HG03565 (cell line): ENCODE results near the gene TST.
"Not testable (repeated sequence)": the region's sequence is repeated elsewhere in the genome, so short reads cannot be mapped to it uniquely, and the experiment has no call there.

Experiments used
- ATAC-seq: cut with Tn5 transposase; IDR thresholded peaks from one replicate; pipeline ENCODE4 v1.9.1; 2021; ENCODE audit warnings: mild to moderate bottlenecking, moderate library complexity; ENCODE audit not compliant: unreplicated experiment

The TST gene

DNA sequence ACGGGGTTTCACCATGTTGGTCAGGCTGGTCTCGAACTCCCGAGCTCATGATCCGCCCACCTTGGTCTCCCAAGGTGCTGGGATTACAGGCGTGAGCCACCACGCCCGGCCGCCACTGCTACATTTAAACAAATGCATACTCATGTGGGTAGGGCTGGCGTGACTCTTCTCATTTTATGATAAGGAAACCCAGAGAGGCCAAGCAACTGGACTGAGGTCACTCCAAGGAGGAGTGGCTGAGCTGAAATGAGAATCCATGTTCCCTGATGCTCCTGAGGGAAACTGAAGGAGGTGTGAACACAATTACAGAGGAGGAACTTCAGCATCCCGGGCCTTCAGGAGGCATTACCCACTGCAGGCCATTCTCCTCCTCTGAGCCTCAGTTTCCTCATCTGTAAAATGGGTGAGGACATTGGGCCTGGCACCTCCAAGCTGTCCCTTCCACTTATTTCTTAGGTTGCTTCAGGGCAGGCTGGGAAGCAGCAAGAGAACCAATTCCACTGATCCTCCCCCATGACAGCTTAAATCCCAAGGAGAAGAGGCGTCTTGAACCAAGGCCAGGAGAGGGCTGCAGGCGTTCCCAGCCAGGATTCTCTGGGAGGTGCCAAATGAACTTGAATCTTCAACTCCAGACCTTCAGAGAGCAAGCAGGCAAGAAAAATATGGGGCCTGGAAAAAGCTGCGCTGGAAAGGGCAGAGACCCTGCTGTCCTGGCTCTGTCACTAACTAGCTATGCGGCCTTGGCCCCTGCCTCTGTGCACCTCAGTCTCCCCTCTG lies 2.9 kb downstream of the TST start:
- no peak for ATAC-seq

GRCh38 chr22:37015587-37015878 lies 3.7 kb downstream of the TST start:
- no peak for ATAC-seq

DNA sequence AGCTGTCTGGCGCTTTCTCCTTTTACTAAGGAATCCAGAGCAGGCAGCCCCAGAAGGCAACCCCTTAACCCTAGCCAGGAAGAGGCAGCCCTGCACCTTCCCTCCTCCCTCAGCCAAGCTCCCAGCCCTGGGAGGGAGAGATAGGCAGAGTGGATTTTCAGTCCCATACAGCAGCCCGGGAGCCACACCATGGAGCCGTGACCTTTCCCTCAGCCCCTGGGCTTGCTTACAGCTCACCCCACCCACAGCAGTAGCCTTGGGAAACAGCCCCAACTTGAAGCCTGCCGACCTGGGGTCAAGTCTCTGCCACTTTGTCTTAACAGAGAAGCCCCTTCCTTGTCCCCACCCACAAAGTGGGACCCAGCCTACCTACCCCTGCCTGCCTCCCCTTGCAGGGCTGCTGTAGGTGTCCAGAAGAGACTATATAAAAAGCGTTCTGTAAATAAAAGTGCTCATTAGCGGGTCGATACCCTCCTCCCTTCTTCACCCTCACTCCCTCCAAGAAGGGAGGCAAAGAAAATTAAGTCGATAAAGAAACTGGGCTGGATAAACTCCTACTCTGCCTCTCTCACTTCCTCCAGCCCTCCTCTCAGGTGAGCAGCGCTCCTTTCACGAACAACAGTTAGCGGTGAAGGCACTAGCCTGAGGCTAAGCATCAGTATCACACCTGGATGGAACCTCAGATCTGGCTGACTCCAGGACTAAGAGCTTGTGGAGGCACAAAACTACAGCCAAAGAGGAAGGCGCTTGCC lies 4.2 kb downstream of the TST start:
- ATAC-seq = no peak

DNA sequence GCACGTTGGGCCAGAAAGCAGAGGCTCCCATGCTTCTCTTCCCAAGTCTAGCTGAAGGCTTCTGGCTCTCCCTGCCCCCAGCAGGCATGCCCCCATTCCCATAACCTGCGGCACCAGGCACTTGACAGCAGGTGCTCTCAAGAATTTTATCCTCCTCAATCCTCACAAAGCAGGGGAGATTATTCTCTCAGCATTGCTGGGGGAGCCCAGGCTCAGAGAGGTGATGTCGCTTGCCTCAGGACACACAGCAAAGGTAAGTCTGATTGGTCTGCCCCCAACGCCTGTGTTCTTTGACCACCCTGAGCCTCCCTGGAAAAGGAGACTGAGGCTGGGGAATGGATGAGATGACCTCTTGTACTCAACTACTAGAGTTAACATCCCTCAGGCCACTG lies 4.8 kb downstream of the TST start:
- ATAC-seq = no peak

- no peak for ATAC-seq
These were observed 6.3 kb downstream of the TST start for GRCh38 chr22:37012956-37013355.

DNA sequence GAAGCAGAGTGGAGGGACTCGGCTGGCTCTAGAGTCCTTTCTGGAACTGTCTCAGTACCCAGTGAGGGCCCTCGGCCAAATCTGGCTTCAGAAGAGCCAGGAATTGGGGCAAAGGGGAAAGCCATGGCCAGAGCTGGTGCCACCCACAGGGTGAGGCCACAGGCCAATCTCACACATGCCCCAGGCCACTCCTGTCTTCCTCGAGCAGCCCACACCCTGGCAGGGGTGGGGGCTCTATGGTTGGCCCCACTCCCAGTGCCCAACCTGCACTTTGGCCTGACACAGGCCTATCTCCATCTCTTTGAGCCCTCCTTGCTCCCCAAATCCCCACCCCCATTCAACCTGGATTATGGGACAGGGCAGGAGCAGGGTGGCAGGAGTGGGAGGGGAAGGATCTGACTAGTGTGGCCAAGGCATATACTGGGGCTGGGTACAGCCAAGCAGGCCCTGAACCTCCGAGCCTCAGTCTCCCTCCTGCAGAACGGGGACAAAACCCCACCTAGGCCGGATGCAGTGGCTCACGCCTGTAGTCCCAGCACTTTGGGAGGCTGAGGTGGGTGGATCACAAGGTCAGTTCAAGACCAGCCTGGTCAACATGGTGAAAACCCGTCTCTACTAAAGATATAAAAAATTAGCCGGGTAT lies 6.9 kb downstream of the TST start:
- no peak for ATAC-seq

DNA sequence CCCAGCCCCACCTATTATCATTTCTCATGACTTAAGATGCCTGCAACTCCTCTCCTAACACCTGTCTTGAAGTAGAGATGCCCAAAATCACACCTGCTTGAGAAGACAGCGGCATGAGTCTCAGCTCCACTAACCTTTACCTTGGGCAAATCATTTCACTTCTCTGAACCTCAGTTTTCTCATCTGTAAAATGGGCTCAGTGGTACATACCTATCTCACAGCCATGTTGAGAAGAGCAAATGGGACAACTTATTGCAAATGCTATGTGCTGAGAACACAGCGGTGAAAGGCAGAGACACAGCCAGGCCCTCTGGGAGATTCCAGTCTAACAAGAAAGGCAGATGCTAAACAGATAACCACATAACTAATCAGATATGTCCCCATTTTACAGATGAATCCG lies 7.8 kb downstream of the TST start:
- ATAC-seq = no peak

- no peak for ATAC-seq
These were observed 8.3 kb downstream of the TST start for GRCh38 chr22:37010976-37011375.

- ATAC-seq = no peak
These were observed 9.1 kb downstream of the TST start for GRCh38 chr22:37010174-37010573.

GRCh38 chr22:37009490-37009889 lies 9.8 kb downstream of the TST start:
- ATAC-seq = no peak

GRCh38 chr22:37008365-37008764 lies 10.9 kb downstream of the TST start:
- no peak for ATAC-seq

GRCh38 chr22:37007651-37008050 lies 11.6 kb downstream of the TST start:
- no peak for ATAC-seq

GRCh38 chr22:37002633-37003032 lies 16.6 kb downstream of the TST start:
- ATAC-seq = no peak

GRCh38 chr22:37001826-37002225 lies 17.4 kb downstream of the TST start:
- ATAC-seq = no peak

GRCh38 chr22:37000676-37001534 lies 18.3 kb downstream of the TST start:
- ATAC-seq = no peak

GRCh38 chr22:36999463-36999862 lies 19.8 kb downstream of the TST start:
- ATAC-seq = no peak

DNA sequence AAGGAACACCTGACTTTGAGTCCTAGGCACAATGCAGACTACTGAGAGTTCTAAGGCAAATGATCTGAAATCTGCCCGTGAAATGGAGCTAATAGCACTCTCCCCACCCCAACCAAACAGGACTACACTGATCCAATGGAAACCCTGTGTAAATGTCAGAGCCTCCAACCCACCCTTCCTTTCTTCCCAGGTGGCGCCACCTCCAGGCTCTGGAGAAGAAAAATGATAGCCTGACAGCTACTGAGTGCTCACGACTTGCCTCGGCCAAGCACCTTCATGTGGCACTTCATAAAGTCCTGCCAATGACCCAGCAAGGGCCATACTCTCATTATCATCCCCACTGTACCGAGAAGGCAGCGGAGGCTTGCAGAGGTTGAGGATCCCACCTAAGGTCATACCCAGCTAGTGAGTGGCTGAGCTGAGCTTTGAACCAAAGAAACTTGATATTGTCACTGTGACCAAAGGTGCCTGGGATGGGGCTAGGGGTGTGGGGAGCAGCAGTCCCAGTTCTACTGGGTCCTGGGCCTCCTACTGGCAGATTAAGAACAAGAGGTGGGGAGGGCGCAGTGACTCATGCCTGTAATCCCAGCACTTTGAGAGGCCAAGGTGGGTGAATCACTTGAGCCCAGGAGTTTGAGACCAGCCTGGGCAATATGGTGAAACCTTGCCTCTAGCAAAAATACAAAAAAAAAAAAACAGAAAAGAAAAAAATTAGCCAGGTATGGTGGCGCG lies 20.5 kb downstream of the TST start:
- no peak for ATAC-seq

DNA sequence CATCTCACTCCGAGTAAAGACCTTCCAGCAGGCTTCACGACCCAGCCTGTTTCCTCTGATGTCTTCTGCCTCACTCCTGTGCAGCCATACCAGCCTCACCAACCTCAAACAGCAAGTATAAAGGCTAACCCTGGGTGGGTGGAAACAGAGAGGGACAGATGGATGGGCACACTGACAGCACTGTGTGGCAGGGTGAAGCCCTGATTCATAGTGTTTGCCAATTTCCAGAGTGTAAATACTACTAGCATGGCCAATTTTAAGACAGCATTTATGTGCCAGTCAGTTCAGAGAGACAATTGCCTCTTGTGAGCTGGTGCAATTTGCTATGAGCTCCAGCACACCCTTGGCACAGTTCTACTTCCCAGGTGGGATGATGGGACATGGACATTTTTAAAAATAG lies 21.5 kb downstream of the TST start:
- ATAC-seq = no peak

GRCh38 chr22:36991206-36991605 lies 28.0 kb downstream of the TST start:
- no peak for ATAC-seq

DNA sequence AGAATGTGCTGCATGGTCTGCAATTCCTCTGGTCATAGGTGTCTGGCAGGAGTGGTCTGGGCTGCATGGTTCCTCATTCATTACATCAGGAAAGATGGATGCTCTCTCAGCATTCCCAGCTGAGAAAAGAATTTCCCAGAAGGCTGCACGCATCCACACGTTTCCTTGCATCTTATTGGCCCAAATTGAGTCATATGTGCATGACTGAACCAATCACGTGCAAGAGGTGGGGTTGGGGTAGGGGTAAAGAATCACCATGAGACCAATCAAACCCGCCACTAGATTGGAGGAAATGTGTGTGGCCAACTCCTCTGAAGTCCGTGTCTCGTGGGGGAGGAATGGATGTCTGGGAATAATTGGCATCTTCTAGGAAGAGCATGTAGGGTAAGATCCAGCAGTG lies 28.8 kb downstream of the TST start:
- ATAC-seq = no peak

- not testable (repeated sequence) for ATAC-seq
These were observed 30.2 kb downstream of the TST start for GRCh38 chr22:36989012-36989411.
